ENCODE results near the gene GABPB2. TPM values are rescaled to one million over a fixed set of nuclear protein-coding genes. Genes with fewer than 3 reads are reported as not detected.

The GABPB2 gene
- total RNA-seq, 1 donor from 2014 or later = 28.7 TPM

DNA sequence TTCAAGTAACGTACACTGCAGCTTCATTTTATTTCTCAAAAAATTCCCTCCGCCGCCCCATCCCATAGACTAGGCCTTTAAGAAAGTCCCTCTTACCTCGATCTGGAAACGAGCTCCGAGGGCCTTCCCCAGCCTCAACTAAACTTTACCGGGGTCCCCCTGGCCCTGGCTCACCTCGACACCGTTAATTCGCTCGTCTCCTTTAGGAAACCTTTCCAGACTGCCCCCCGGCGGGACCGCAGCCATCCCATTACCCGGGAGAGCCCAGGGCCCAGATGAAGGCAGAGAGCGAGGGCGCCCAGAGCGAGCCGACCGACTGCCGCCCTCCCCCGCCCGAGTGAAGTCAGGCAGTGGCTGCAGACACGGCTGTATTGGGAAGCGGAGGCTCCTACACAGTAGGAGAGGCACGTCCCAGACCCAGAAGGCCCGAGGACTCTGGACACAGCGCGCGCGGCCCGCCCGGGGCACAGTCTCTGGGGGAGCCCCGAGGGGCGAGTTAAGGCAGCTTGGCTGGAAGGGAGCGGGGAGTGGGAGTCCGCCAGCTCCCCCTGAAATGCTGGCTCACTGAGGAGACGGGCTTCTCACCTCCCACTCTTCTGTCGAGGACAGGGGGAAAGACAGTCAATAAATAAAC is 61.3 kb downstream of the GABPB2 start:
- intact Hi-C loops (cut with micrococcal nuclease) = no loop called here

DNA sequence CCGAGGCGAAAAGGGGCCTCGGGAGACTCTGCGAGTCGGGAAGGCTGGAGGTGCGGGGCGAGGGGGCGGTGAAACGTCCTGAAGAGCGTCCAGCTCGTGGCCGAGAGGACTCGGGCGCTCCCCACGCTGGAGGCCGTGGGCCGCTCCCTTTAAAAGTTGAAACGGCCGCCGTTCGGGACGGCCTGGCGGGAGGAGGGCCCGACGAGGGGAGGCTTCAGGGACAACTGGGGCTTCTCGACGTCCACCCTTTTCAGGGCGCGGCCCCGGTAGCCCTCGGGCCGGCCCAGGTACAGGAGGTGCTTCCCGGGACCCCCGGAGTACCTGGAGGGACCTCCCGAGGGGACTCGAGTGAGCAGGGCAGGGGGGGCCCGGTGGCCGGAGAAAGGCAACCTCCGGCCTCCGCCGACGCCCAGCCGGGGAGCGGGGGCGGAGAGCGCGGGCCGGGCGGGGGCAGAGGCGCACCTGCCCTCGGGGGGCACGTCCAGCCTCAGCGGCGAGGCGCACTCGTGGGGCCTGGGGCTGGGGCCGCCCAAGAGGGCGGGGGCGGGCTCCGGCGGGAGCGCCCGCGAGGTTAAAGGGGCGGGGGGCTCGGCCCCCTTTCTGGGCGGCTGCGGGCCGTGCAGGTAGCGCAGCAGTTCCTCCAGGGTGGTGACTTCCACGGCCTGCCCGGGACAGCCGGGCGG is 61.9 kb downstream of the GABPB2 start:
- intact Hi-C loops (cut with micrococcal nuclease) = no loop called here

DNA sequence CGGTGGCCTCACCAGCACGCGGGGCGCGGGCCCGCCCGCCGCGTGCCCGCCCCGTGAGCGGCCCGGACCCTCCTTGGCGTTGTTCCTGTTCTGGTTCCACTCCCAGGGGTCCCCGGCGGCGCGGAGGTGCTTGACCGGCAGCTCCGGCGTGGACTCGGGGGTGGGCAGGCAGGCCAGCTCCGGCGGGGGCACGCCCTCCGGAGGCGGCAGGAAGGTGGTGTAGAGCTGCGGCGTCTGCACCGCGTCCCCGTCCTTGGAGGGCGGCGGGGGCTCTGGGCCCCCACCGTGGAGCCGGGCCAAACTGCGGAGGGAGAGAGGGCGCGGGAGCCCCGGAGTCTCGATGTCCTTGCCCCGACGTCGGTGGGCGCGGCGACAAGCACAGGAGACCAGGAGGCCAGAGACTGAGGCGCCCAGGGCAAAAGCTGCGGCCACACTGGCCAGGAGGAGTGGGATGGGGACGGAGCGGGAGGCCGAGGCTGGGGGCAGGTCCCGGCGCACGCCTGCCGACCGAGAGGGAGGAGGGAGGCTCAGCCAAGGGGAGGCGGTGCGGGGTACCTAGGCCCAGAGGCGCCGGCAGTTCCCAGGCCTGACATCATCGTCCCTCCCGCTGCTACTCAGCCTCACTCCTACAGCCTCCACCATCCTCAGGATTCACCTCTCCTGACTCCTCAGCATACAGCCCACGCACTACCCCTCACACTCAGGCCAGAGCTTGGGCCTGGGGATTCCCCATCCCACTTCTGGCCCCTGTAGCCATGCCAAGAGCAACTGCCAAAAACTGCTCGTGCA is 62.7 kb downstream of the GABPB2 start:
- intact Hi-C loops (cut with micrococcal nuclease) = no loop called here

DNA sequence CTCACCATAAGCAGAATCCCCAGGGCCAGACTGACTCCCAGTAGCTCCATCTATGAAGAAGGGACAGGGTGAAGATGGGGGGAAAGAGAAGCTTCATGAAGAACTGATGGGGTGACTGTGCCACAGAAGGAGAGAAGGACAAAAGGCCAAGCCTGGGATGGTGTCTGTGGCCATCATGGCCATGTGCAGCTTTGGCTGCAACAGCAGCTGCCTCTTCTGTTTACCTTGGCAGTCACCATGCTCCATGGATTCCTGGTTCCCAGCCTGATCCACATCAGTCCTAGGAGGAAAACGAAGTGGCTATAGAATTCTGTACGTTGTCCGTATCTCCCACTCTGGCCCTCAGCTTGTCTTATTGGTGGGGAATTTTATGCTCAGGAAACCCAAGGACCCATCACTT is 63.8 kb downstream of the GABPB2 start:
- intact Hi-C loops (cut with micrococcal nuclease) = no loop called here

DNA sequence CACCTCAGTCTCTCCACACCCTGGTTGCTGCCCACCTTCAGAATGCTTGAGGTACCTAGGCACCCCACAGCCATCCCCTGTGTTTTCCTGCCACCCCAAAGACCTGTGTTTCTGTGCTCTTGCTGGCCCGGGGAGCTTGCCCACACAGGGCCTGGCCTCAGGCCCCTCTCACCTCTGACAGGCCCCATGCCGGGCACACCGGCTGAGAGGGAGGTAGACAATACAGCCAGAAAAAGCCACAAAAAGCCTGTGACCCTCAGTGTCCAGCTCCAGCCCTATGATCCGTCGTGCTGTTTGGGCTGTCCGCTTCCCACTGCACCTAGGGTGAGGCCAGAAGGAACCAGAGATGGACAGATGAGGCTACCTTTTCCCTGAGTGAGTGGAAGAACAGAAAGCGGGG is 64.4 kb downstream of the GABPB2 start:
- intact Hi-C loops (cut with micrococcal nuclease) = no loop called here

DNA sequence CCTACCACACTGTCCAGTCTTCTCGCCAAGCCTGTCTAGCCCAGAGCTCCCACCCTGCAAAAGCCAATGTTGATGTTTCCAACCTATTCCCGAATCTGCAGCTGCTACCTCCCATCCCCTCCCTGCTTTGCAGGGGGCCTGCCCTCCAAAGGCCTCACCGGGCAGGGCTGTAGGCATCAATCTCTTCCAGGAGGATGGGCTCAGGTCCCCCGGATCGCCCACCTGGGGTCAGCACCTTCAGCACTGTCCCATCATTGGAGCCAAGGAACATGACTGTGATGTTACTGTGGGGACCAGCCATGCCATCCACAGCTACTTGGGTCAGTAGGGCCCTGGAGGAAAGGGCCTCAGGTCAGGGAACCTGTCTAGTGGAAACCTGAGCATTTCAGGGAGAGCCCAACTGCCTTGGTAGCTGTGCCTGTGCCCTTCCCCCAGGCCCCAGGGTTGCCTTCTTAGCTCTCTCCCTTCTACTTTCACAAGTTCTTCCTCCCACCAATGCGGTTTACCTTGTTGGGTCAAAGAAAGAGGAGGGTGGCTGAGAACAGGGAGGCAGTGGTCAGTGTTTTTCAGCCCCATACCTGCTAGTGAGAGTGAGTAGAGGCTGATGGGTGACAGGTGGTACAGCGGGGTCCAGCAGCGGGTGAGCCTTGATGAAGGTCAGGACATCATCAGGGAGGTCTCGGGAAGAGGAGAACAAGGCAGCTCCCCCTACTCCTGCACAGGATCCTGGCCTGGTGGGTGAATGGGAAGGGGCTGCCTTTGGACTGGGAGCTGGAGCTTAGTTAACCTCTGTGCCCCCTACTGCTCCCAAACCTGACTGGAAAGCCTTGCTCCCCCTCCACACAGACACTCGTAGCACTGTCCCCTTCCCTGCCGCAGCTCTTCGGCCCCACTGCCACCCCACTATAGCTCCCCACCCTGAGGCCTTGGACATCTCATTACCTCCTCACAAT is 65.1 kb downstream of the GABPB2 start:
- intact Hi-C loops (cut with micrococcal nuclease) = no loop called here

DNA sequence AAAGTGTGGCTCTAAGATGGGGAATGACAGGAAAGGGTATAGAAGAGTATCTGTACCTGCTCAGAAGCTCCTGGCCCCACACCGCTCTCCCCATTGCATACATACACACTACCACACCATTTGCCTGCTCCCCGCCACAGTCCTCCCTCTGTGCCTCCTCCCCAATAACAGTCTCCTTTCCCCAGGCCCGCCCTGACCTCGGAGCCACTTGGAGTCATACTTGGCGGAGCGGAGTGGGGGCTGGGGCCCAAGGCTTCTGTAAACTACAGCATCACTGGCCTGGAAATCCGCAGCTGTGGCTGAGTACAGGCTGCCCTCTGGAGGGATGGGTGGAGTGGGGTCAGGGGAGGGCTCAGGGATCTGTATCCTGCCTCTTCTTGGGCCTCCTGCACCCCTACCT is 67.2 kb downstream of the GABPB2 start:
- intact Hi-C loops (cut with micrococcal nuclease) = no loop called here

DNA sequence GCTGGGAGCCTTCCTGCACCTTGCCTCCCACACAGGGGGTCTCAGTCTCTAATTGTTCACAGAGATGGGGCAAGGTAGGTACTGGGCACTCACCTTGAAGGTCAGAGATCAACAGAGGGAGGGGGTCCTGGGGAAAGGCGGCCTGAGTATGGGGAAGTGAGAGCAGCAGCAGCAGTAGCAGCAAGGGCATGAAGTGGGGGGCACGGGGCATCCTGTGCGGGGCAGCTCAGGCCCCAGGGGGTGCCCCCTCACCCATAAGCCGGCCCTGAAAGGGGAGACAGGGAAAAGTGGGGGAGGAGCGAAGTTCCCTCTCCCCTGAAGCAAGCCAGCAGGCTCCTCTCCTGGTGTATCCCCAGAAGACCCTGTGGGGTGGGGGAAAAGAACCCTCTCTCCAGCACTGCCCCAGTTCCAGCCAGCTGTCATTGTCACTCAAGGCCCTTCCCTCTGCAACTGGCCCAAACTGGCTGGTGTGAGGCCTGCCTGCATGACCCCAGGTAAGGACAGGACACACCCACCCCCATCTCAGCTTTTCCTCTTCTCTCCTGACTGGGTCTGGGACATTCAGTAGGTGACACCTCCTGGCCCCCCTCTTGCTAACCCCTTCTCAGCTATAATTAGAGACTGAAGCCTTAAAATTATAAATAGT is 72.0 kb downstream of the GABPB2 start:
- intact Hi-C loops (cut with micrococcal nuclease) = no loop called here

DNA sequence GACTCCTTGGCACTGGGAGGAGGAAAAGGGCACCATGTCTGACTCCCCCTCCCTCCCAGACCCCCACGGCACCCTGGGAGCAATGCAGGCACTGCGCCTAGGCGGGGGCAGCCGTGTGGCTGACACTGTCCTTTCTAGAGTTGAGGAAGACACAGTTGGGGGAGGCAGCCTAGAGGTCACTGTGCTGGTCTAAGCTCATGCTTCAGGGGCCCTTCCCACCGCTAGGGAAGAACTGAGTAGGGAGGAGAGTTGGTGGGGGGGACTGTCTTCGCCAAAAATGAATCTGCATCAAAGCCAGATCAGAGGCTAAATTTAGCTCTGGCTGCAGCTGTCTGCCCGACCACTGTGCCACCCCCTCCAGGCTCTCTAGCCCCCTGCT is 72.5 kb downstream of the GABPB2 start:
- intact Hi-C loops (cut with micrococcal nuclease) = no loop called here

DNA sequence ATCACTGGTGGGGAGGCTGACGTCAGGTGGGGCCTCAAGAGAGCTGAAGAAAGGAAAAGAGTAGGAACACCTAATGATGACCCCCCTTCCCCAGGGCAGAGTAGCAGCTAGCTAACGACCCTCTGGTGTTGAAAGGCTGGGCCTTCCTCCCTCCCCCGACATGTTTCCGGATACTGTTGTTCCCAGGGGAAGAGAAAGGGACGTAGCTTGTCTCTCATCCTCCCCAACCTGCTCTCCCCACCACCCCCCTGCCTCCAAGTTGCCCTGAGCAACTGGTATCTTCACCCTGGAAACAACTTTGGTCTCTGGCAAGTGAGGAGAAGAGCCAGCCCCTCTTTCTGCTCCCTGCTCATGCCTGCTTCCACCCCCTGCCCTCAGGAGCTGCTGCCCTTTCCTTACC is 73.4 kb downstream of the GABPB2 start:
- intact Hi-C loops (cut with micrococcal nuclease) = no loop called here

DNA sequence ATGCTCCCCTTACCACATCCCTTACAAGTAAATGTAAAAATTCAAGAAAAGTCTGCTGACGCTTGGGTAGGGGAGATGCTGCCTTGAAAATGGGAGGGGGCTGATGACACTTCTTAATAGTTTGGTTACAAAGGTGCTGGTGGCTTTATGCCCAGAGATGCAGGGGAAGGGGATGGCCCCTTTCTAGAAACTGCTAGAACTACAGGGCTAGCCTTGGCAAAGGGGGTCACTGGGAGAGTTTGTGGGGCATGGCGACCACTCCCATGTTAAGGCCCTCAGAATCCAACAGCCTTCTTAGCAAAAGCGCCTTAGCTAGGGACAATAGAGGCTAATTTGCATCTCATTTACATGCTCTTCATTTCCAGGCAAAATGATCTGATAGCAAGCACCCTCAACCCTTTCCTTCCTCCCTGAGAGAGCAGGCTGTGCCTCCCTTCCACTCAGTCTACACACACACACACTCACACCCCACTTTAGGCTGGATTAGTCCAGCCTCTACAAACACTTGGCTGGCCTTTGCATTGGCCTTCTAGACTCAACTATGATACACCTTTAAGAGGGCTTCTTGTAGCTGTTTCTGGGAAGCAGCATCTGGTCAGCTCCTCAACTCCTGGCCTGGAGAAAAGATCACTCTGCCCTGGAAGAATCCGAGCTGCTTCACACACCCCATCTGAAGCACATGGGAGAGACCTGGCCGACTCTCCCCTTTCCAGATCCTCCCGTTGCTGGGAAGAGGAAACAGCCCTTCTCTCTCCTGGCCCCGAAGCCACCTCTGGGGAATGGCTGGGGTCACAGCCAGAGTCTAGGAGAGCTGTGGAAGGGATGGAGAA is 74.1 kb downstream of the GABPB2 start:
- intact Hi-C loops (cut with micrococcal nuclease) = no loop called here

DNA sequence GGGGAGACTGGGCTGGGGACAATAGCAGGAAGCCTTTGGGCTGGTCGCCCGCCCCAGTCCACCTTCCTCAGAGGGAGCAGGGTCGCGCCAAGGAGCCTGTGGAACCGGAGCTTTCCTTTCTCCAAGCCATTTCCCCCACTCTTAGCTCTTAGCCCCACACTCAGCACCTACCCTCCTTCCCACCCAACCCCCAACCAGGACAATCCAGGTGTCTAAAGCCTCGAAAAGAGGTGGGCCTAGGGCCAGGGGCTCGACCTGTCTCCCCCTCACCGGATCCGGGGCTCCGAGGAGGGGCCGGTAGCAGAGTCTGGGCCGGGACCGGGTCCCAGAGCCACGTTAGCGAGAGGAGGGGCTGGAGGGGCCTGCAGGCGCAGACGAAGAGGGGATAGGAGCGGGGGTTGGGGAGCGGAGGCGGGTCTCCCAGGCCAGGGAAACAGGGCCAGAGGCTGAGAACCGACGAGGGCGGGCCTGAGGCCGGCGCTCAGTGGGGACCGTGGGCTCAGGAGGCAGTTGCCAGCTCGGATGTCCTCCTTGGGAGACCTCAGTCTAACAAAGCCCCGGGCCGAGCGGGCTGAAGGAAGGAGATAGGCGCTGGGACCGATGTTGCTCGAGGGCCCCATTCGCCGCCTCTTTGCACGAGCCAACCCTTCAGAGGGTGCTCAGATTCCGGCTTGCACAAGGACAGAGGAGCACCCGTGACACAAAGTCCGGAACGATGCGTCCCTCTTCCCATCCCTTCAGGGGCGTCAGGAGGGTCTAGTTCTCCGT is 74.9 kb downstream of the GABPB2 start:
- intact Hi-C loops (cut with micrococcal nuclease) = loop anchor here (1.0 kb wide), 1 partner anchor 11 kb away; the partner anchor contains the start of gene TNFAIP8L2

DNA sequence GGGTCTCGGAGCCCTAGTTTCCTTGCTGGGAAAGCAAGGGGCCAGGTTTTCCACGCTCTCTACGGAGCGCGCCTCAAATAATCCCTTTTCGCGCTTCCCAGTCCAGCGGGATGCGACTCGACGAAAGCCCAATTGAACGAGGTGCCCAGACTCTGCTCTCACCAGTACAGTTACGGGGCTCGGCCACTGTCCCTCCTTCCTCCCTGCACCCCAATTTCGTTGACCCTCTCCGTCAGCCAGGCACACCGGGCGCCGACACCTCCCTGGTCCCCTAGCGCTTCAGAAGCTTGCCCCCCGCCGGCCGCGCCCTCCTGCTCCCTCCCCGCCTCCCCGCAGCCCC is 75.5 kb downstream of the GABPB2 start:
- intact Hi-C loops (cut with micrococcal nuclease) = loop anchor here (1.0 kb wide), 1 partner anchor 10 kb away; the partner anchor contains the start of gene TNFAIP8L2

DNA sequence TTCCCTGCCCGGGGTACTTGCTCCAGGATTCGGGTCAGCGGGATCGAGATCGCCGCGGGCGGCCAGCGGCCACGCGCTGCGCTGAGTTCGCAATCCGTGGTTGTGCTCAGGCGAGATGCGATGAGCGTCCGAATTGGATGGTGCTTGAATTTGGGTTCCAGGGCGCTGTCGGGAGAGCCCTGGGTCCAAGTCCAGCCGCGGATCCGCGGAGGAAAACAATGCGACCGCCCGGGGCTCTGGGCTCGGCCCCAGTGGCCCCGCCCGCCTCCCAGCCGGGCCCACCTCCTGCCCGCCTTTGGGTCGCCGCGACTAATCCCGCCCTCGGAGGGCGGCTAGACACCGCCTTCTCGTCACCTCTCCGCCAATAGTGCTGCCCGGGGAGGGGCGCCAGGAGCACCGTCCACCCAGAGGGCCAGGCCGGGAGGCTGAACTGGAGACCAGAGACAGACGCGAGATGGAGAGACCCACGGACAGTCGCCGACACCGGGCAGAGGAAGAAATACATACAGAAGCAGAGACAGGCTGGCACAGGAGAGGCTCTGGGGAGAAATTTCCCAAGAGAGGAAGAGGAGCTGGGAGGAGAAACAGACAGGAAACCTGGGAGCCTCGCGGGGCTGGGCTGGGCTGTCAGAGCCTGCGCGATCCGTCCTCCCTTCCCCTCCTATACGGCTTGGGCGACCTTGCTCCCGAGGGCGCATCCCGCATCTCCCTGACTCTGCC is 76.0 kb downstream of the GABPB2 start, which contains the start of gene SEMA6C:
SEMA6C (minus strand) TSS at position 220 of the 720 bp plus-strand sequence. CDS start 4,010 bp downstream, outside the sequence.
- intact Hi-C loops (cut with micrococcal nuclease) = loop anchor here (1.0 kb wide), 1 partner anchor 10 kb away; the partner anchor contains the start of gene TNFAIP8L2

DNA sequence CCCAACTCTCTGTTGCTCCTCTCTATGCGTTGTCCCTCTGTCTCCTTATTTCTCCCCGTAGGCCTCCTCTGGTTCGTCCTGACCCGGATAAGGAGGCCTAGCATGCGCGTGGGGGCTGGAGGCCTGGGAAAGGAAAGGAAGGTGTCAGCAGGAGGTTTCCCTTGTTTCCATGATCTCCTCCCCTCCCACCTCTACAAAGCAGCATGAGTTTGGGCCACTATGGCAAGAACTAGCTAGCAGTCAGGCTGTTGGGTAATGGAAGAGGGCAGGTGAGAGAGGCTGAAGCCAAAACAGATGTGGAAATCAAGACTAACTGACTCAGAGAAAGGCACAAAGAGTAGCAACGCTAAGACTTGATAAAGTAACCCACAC is 76.6 kb downstream of the GABPB2 start:
- intact Hi-C loops (cut with micrococcal nuclease) = no loop called here

DNA sequence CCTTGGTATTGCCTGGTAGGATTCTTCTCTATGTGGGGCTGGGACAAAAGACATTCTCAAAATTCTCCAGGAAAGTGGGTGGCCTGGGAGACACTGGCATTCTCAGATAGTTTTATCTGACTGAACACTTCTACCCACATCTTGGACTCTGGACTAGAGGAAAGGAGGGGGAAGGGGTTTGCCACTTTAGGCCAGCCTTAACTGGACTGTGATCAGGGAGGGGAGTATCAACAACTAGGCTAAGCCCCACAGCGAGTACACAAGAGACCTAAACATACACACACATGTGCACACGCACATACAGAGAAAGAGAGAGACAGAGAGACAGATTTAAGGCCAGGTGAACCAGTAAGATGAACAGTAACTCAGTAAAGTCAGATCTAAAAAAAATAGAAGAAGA is 77.1 kb downstream of the GABPB2 start:
- intact Hi-C loops (cut with micrococcal nuclease) = no loop called here

DNA sequence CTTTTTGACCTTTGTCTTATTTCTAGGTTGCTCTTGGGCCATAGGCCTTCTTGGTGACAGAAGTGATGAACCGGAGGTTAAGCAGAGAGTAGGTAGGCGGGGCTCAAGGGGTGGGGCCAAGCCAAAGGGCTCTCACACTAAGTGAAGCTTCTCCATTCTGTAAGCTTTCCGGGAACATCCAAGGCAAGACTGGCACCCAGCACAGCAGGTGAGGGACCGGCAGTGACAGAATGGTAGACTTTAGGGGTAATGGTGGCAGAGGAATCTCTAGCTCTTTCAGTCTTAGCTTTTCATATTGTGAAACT is 85.9 kb downstream of the GABPB2 start, which contains the start of gene TNFAIP8L2:
TNFAIP8L2 (plus strand) TSS at position 135 of the 305 bp plus-strand sequence. CDS start 2,049 bp downstream, outside the sequence.
- intact Hi-C loops (cut with micrococcal nuclease) = loop anchor here (1.0 to 5.0 kb wide), 8 partner anchors 10 to 594 kb away; partner anchors contain the start of genes CDC42SE1, GABPB2, MINDY1 and PIP5K1A

DNA sequence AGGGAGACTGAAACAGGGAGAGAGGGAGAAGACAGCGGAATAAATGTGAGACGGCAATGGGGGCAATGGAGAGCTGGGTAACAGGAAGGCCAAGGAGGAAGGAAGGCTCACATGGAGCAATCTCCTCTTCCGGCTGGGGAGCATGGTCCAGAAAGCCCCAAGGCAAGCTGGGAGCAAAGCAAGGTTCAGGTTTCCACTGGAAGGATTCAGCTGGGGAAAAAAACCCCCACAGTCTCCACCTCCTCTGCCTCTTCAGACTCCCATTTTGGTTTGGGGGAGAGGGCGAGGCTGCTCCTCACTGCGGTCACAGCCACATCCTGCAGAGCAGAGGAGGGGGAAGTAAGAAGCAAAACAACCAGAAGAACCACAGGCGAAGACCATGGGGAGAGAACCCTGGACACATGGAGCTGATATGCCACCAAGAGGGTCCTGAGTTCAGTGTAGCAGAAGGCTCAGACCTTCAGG is 86.5 kb downstream of the GABPB2 start:
- intact Hi-C loops (cut with micrococcal nuclease) = loop anchor here (1.0 to 5.0 kb wide), 5 partner anchors 8 to 594 kb away; partner anchors contain the start of genes CDC42SE1, LYSMD1, MINDY1 and PIP5K1A

Data from T-helper 2 cell treated with Interferon-gamma antibody and Interleukin-4, amounts not matched to agents 100 ng/mL and 5 ng/mL, for 36 hours (primary cell).